Measurements from ENCODE around the gene OR2L5.

OR2L5 gene

GRCh38 chr1:248013229-248013710 lies at the start of gene OR2L5:
TSS of gene OR2L5 (plus strand) at chr1:248013660. CDS start at chr1:248021948, 8,288 bp downstream.
- no peak within 1 kb of the TSS for H3K4me3 ChIP-seq (ENCODE audit: low read length)
- DNase-seq (ENCODE audit: low read depth): no peak
- no peak for TF ChIP-seq CTCF (conservative IDR thresholded peaks at IDR 0.05; ENCODE audit: low read depth, low read length)

GRCh38 chr1:247964933-247965332 lies 48.5 kb upstream of the OR2L5 start, which contains the start of gene OR2AK2:
TSS of gene OR2AK2 (plus strand) at chr1:247965233. CDS start at chr1:247965377, 144 bp downstream.
- no peak for TF ChIP-seq CTCF (conservative IDR thresholded peaks at IDR 0.05; ENCODE audit: low read depth, low read length)
- H3K4me3 ChIP-seq (ENCODE audit: low read length): no peak within 1 kb of the TSS
- no peak for DNase-seq (ENCODE audit: low read depth)

- DNase-seq (ENCODE audit: low read depth): no peak
- no peak for TF ChIP-seq CTCF (conservative IDR thresholded peaks at IDR 0.05; ENCODE audit: low read depth, low read length)
Observed at GRCh38 chr1:247966532-247967204, 46.8 kb upstream of the OR2L5 start.

GRCh38 chr1:247992986-247993385 lies 20.5 kb upstream of the OR2L5 start:
- H3K4me3 ChIP-seq (ENCODE audit: low read length): no peak overlapping the region
- TF ChIP-seq CTCF (conservative IDR thresholded peaks at IDR 0.05; ENCODE audit: low read depth, low read length): no peak

More at GRCh38 chr1:247966532-247967204, 46.8 kb upstream of the OR2L5 start:
- H3K4me3 ChIP-seq (ENCODE audit: low read length): no peak overlapping the region

GRCh38 chr1:247998811-247999210 lies 14.6 kb upstream of the OR2L5 start:
- no peak for TF ChIP-seq CTCF (conservative IDR thresholded peaks at IDR 0.05; ENCODE audit: low read depth, low read length)
- DNase-seq (ENCODE audit: low read depth): no peak
- H3K4me3 ChIP-seq (ENCODE audit: low read length): no peak overlapping the region

More at GRCh38 chr1:247992986-247993385, 20.5 kb upstream of the OR2L5 start:
- no peak for DNase-seq (ENCODE audit: low read depth)

GRCh38 chr1:248000169-248000568 lies 13.3 kb upstream of the OR2L5 start:
- DNase-seq (ENCODE audit: low read depth): no peak
- H3K4me3 ChIP-seq (ENCODE audit: low read length): no peak overlapping the region
- no peak for TF ChIP-seq CTCF (conservative IDR thresholded peaks at IDR 0.05; ENCODE audit: low read depth, low read length)

- DNase-seq (ENCODE audit: low read depth): no peak
- H3K4me3 ChIP-seq (ENCODE audit: low read length): no peak overlapping the region
- TF ChIP-seq CTCF (conservative IDR thresholded peaks at IDR 0.05; ENCODE audit: low read depth, low read length): no peak
Observed at GRCh38 chr1:248007778-248008177, 5.7 kb upstream of the OR2L5 start.
